ENCODE data around the gene LONP1.

DNA sequence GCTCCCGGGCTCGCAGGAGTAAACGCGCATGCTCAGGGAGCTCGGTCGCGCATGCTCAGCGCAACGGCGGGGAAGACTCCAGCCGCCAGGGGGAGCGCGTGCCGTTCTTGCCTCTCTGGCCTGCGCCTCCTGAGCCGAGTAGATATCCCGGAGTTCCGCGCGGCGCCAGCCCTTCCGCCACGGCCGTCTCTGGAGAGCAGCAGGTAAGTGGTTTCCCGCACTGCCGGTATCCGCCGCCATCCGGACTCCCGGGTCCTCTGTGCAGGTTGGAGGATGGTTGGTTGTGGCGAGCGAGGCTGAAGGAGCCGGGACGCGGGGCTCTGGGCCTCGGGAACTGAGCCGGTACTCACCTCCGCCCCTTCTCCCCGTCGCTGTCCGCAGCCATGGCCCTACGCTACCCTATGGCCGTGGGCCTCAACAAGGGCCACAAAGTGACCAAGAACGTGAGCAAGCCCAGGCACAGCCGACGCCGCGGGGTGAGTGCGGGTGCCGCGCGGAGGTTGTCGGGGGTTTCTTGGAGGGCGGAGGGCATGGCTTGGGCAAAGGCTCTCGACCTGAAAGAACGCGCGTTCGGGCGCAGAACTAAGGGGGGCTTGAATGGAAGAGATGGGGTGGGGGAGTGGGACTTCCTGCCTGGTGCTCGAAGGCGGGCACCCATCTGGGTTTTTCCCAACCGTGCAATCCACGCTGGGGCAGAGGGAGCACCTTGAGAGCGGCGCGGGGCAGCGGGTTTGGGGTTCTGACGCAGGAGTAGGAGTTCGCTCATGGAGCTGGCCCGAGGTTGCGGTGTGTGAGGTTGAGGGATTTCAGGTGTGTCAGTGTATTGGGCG lies 29.6 kb downstream of the LONP1 start, which contains the start of gene RPL36:
- TF ChIP-seq CTCF (IDR thresholded peaks at IDR 0.05) (peak in 1 of 3 donors; percentile 95), POLR2A (IDR thresholded peaks at IDR 0.05) (peak in 1 of 2 donors; percentile 50)

Measured in lower leg skin (tissue), 3 donors.